Right hindlimb (tissue), 1 donor: ENCODE results near the gene EDN3.
A peak's percentile ranks its signal among the peaks of the same experiment; 100 is the strongest.

ENCODE experiments used
- DNase-seq: peaks from one replicate; pipeline ENCODE4 v3.0.0-alpha.2; 2018

EDN3 gene

GRCh38 chr20:59365611-59366285 is 65.3 kb downstream of the EDN3 start:
- DNase-seq, result peak; percentile 67

DNA sequence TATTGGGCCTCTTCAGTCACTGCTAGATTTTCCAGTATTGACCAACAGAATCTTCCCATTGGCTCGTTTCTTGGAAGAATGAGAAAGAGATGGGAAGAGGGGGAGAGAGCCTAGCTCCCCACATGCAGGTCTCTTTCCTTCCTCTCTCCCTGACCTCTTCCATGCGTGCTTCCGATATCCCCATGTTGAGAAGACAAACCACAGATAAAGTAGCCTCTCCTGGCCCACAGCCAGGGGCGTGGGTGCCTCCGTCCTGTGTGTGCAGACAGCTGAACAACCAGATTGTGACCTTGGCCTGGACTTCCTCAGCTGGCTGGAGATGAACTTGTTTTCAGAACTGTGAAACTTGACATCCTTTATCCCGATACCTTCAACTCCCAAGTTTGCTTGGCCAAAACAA is 71.0 kb downstream of the EDN3 start:
- no peak for DNase-seq

DNA sequence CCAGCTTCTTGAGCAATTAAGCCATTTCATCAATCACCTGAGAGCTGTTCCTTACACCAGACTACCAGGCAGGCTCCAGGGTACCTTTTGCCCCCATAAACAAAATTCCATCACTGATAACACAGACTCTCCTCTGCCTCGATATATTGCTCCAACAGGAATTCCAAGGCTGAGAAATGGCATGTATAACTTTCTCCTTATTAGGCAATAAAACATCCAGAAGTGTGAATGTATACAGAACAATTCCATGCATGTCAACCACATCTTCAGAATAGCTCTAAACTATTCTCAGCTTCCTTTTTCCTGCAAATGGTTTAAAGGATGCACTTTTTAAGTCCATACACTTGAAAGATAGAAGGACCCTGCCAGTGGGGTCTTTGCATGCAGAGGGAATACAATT is 73.8 kb downstream of the EDN3 start:
- no peak for DNase-seq

DNA sequence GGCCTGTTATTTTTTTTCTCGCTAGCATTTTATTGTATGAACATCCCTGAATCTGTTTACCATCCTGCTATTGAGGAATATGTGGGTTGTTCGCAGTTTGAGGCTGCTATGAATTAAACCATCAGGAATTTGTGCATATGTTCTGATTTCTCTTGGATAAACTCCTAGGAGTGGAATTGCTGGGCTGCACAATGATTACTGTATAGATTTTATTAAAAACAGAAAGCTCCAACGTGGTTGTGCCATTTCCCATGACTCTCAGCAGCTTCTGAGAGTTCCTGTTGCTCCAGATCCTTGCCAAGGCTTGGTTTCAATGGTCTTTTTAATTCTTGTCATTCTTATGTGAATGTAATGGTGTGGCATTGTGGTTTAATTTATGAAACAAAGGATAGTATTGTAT is 75.1 kb downstream of the EDN3 start:
- no peak for DNase-seq
